C4-2B (cell line): ENCODE measurements around the gene NAT10.

Source experiments
- ZFX ChIP-seq: fragments of 450-650 bp; IDR thresholded peaks from 2 replicates; pipeline ENCODE4 v1.6.1; 2017
- TF ChIP-seq, protein P1 (sequence below): fragments of 450-650 bp; conservative IDR thresholded peaks from 2 replicates; pipeline ENCODE4 v1.5.1; 2017; ENCODE audit warnings: mild to moderate bottlenecking

DNA sequence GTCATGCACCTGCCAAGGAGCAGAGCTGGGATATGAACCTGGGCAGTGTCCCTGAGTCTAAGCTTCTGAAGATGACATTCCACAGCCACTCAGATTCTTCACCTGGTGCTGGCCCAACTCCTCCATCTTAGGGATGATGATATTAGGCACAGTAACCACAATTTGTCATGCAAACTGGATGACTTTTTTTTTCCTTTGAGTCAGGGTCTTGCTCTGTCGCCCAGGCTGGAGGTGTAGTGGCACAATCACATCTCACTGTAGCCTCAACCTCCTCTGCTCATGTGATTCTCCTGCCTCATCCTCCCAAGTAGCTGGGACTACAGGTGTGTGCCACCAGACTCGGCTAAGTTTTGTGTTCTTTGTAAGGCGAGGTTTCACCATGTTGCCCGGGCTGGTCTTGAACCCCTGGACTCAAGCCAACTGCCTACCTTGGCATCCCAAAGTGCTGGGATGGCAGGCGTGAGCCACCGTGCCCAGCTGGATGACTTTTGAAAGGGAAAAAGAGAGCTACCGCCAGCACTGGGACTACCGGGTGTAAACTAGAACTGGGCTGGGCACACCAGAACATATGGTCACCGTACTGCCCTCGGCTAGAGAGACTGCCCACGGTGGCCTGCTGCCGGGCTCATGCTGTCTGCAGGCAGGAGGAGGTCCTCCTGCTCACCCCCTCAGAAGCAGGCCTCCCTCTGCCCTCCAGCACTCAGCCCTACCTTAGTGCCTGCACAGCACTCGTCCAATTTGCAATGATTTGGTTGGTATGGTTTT lies 77.7 kb downstream of the NAT10 start:
- TF ChIP-seq, protein P1, sequence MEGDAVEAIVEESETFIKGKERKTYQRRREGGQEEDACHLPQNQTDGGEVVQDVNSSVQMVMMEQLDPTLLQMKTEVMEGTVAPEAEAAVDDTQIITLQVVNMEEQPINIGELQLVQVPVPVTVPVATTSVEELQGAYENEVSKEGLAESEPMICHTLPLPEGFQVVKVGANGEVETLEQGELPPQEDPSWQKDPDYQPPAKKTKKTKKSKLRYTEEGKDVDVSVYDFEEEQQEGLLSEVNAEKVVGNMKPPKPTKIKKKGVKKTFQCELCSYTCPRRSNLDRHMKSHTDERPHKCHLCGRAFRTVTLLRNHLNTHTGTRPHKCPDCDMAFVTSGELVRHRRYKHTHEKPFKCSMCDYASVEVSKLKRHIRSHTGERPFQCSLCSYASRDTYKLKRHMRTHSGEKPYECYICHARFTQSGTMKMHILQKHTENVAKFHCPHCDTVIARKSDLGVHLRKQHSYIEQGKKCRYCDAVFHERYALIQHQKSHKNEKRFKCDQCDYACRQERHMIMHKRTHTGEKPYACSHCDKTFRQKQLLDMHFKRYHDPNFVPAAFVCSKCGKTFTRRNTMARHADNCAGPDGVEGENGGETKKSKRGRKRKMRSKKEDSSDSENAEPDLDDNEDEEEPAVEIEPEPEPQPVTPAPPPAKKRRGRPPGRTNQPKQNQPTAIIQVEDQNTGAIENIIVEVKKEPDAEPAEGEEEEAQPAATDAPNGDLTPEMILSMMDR: no peak
- TF ChIP-seq ZFX: no peak
